Esophagus squamous epithelium (tissue), 4 donors: ENCODE measurements around the gene HMX2.

Experiments used
- POLR2A ChIP-seq, 4 donors: fragments of 450-650 bp; IDR thresholded peaks; one replicate each; pipeline ENCODE4 v1.6.1; 2017; ENCODE audit warnings: antibody characterized with exemption in 4 of 4, mild to moderate bottlenecking in 4 of 4, moderate library complexity in 3 of 4
- TF ChIP-seq, protein P1 (sequence below), 6 experiments: fragments of 450-650 bp in 4 of 6; fragments of 200-600 bp in 2 of 6; sonication (generic) in 2 of 6; IDR thresholded peaks; one replicate each; pipeline ENCODE4 v1.5.1; 2016 to 2019; ENCODE audit warnings: antibody characterized with exemption in 6 of 6, mild to moderate bottlenecking in 4 of 6, moderate library complexity in 4 of 6

DNA sequence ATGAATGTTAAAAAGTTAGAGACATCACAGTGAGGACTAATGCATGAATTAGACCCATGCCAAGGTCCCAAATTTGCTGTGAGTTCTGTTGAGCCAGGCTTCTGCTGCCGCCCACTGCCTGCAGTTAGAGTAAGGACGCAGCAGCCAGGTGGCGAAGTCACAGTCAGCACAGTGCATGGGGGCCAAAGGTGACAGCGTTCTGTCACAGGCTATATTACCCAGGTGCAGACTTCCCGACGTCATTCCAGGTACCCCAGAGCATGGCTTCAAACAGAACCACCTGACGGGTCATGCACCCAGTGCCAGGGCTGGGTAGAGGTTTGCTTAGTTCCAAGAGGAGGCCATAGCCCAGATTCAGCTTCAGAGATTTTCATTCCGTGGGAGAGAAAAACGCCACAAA lies 46.1 kb upstream of the HMX2 start:
- TF ChIP-seq, protein P1, sequence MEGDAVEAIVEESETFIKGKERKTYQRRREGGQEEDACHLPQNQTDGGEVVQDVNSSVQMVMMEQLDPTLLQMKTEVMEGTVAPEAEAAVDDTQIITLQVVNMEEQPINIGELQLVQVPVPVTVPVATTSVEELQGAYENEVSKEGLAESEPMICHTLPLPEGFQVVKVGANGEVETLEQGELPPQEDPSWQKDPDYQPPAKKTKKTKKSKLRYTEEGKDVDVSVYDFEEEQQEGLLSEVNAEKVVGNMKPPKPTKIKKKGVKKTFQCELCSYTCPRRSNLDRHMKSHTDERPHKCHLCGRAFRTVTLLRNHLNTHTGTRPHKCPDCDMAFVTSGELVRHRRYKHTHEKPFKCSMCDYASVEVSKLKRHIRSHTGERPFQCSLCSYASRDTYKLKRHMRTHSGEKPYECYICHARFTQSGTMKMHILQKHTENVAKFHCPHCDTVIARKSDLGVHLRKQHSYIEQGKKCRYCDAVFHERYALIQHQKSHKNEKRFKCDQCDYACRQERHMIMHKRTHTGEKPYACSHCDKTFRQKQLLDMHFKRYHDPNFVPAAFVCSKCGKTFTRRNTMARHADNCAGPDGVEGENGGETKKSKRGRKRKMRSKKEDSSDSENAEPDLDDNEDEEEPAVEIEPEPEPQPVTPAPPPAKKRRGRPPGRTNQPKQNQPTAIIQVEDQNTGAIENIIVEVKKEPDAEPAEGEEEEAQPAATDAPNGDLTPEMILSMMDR (IDR thresholded peaks at IDR 0.05) = no peak
- no peak for TF ChIP-seq POLR2A (IDR thresholded peaks at IDR 0.05)
